ENCODE measurements around the gene LHFPL4.

Gene LHFPL4

GRCh38 chr3:9468460-9468859 lies 85.2 kb downstream of the LHFPL4 start:
- no peak for DNase-seq

- DNase-seq: no peak
Observed at GRCh38 chr3:9467451-9467850, 86.2 kb downstream of the LHFPL4 start.

GRCh38 chr3:9455596-9456131 lies 98.0 kb downstream of the LHFPL4 start:
- DNase-seq: no peak

- no peak for DNase-seq
Observed at GRCh38 chr3:9452417-9452816, 101.2 kb downstream of the LHFPL4 start.

- DNase-seq: no peak
Observed at GRCh38 chr3:9450991-9451390, 102.6 kb downstream of the LHFPL4 start.

GRCh38 chr3:9450126-9450525 lies 103.5 kb downstream of the LHFPL4 start:
- DNase-seq: no peak

- no peak for DNase-seq
Observed at GRCh38 chr3:9448643-9449042, 105.0 kb downstream of the LHFPL4 start.

Data from NCI-H1048 (cell line).